ENCODE measurements around the gene CALML3.

Gene CALML3

GRCh38 chr10:5503477-5503835 lies 21.3 kb upstream of the CALML3 start:
- Histone ChIP-seq H3K23ac (ENCODE audit: low read length in 2 of 2) (no peak overlapping the region), H2AK5ac (ENCODE audit: low read length, severe bottlenecking) (no peak overlapping the region), H3K27ac (ENCODE audit: low read length, poor library complexity, severe bottlenecking) (no peak overlapping the region), H3K14ac (ENCODE audit: low read length in 2 of 2) (peak overlapping the region in 1 of 2 experiments; percentile 3), H3K4me2 (ENCODE audit: low read length, poor library complexity, severe bottlenecking) (no peak overlapping the region), H2BK5ac (ENCODE audit: low read depth, low read length, poor library complexity, severe bottlenecking) (no peak overlapping the region), H4K91ac (ENCODE audit: low read length) (no peak overlapping the region), H3K4me3 (ENCODE audit: insufficient read depth in 1 of 2, low read depth in 1 of 2, low read length in 2 of 2) (no peak overlapping the region), H3K4ac (ENCODE audit: low read depth in 1 of 2, low read length in 2 of 2) (no peak overlapping the region), H3K9me3 (ENCODE audit: control insufficient read depth, low read length) (no peaks in the 10 kb centered on the region), H2BK120ac (ENCODE audit: low read depth, low read length) (no peak overlapping the region), H4K8ac (ENCODE audit: low read length) (no peak overlapping the region), H3K27me3 (ENCODE audit: control insufficient read depth in 1 of 2, insufficient read depth in 1 of 2, low read length in 2 of 2) (peaks cover 49 to 54% of the 10 kb centered on the region in 2 experiments), H2BK15ac (ENCODE audit: low read depth, poor library complexity, severe bottlenecking) (no peak overlapping the region), H3K36me3 (ENCODE audit: control insufficient read depth in 1 of 2, insufficient read depth in 2 of 2, low read depth in 1 of 2, low read length in 2 of 2) (peaks cover 0 to 3% of the 10 kb centered on the region in 2 experiments), H3K4me1 (ENCODE audit: control insufficient read depth, insufficient read depth, low read depth, low read length) (peaks cover 5% of the 10 kb centered on the region), H3K79me1 (replicated peaks; ENCODE audit: low read length, poor library complexity, severe bottlenecking) (no peaks in the 10 kb centered on the region), H2BK12ac (ENCODE audit: low read length in 2 of 2) (no peak overlapping the region), H2AFZ (ENCODE audit: low read depth, low read length) (no peak overlapping the region), H3K9ac (ENCODE audit: low read length) (no peak overlapping the region), H3K18ac (ENCODE audit: low read depth in 1 of 2, low read length in 2 of 2) (no peak overlapping the region)
- 90% methylated on average over 2 of the region's 3 CpGs for WGBS
- no peak for DNase-seq

DNA sequence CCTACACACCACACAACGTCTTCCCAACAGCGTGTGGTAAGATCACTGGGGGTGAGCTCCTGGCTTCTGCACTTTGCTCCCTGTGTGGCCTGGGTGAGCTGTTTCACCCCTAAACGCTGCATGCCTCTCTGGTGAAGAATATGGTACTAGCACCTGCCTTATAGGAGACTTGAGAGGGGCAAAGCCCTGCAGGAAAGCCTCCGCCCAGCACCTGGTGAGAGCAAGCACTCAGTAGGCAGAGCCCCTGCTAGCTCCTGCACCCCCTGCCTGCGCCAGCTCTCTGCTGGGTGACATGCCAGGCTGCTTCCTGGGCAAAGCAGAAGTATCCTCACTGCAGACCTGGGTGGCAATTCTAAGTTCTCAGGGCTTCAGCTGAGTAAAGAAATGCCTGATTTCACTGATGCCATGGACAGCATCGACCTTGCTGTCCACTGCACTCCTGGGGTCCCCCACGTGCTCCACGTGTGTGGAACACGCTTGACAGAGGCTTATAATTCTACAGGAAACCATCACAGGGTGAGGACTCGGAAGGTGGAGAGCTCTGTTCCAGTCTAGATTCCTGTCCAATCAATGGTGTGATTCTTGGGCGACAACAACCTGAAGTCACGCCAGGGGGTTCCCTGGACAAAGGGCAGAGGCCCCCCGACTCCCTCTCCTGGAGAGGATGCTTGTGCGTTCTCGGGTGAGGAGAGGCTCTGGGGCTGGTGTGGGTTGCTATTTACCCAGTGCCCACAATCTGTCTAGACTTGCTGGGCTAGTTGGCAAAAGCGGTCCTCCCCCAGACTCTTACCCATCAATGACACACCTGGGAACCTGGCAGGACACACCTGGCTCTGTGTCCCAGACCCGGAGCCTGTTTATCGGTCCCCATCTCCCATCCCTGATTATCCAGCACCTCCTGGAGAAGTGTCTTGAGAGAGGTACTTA lies 20.4 kb upstream of the CALML3 start:
- 80% methylated on average over 15 of the region's 18 CpGs for WGBS
- no peak overlapping the region for H2BK15ac ChIP-seq (ENCODE audit: low read depth, poor library complexity, severe bottlenecking)

DNA sequence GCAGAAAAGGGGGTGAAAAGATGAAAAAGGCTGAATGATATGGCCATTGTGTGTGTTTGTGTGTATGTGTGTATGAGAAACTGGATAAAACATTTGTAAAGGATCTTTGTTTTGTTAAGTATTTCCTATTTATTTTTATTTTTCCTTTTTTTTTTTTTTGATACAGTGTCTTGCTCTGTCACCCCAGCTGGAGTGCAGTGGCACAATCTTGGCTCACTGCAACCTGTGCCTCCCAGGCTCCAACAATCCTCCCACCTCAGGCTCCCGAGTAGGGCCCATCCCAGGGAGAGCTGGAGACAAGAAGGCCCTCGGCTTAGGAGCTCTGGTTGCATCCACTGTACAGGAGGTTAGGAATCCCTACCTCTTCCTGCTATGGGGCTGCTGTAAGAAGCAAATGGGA lies 18.5 kb upstream of the CALML3 start:
- Histone ChIP-seq H3K4me1 (ENCODE audit: control insufficient read depth, insufficient read depth, low read depth, low read length) (peaks cover 5% of the 10 kb centered on the region), H4K91ac (ENCODE audit: low read length) (no peak overlapping the region), H4K8ac (ENCODE audit: low read length) (no peak overlapping the region), H3K79me1 (replicated peaks; ENCODE audit: low read length, poor library complexity, severe bottlenecking) (no peaks in the 10 kb centered on the region), H2BK12ac (ENCODE audit: low read length in 2 of 2) (no peak overlapping the region), H3K14ac (ENCODE audit: low read length in 2 of 2) (no peak overlapping the region), H3K9me3 (ENCODE audit: control insufficient read depth, low read length) (no peaks in the 10 kb centered on the region), H2AFZ (ENCODE audit: low read depth, low read length) (no peak overlapping the region), H2AK5ac (ENCODE audit: low read length, severe bottlenecking) (no peak overlapping the region), H3K9ac (ENCODE audit: low read length) (no peak overlapping the region), H2BK5ac (ENCODE audit: low read depth, low read length, poor library complexity, severe bottlenecking) (no peak overlapping the region), H3K23ac (ENCODE audit: low read length in 2 of 2) (no peak overlapping the region), H3K27ac (ENCODE audit: low read length, poor library complexity, severe bottlenecking) (no peak overlapping the region), H3K4ac (ENCODE audit: low read depth in 1 of 2, low read length in 2 of 2) (no peak overlapping the region), H2BK120ac (ENCODE audit: low read depth, low read length) (no peak overlapping the region), H2BK15ac (ENCODE audit: low read depth, poor library complexity, severe bottlenecking) (no peak overlapping the region), H3K18ac (ENCODE audit: low read depth in 1 of 2, low read length in 2 of 2) (no peak overlapping the region), H3K27me3 (ENCODE audit: control insufficient read depth in 1 of 2, insufficient read depth in 1 of 2, low read length in 2 of 2) (peaks cover 30 to 37% of the 10 kb centered on the region in 2 experiments), H3K4me2 (ENCODE audit: low read length, poor library complexity, severe bottlenecking) (no peak overlapping the region), H3K36me3 (ENCODE audit: control insufficient read depth in 1 of 2, insufficient read depth in 2 of 2, low read depth in 1 of 2, low read length in 2 of 2) (peaks cover 0 to 3% of the 10 kb centered on the region in 2 experiments), H3K4me3 (ENCODE audit: insufficient read depth in 1 of 2, low read depth in 1 of 2, low read length in 2 of 2) (no peak overlapping the region)
- DNase-seq, result no peak
- 80% methylated on average over 1 of the region's 2 CpGs for WGBS

More for the DNA sequence above, 20.4 kb upstream of the CALML3 start:
- Histone ChIP-seq H3K9me3 (ENCODE audit: control insufficient read depth, low read length) (no peaks in the 10 kb centered on the region), H2BK120ac (ENCODE audit: low read depth, low read length) (no peak overlapping the region), H3K14ac (ENCODE audit: low read length in 2 of 2) (no peak overlapping the region), H3K9ac (ENCODE audit: low read length) (no peak overlapping the region), H3K23ac (ENCODE audit: low read length in 2 of 2) (no peak overlapping the region), H2BK12ac (ENCODE audit: low read length in 2 of 2) (no peak overlapping the region), H3K27me3 (ENCODE audit: control insufficient read depth in 1 of 2, insufficient read depth in 1 of 2, low read length in 2 of 2) (peaks cover 48 to 54% of the 10 kb centered on the region in 2 experiments), H2AK5ac (ENCODE audit: low read length, severe bottlenecking) (no peak overlapping the region), H3K4me2 (ENCODE audit: low read length, poor library complexity, severe bottlenecking) (no peak overlapping the region), H2AFZ (ENCODE audit: low read depth, low read length) (no peak overlapping the region), H4K8ac (ENCODE audit: low read length) (no peak overlapping the region), H4K91ac (ENCODE audit: low read length) (peak overlapping the region; percentile 18), H3K4me3 (ENCODE audit: insufficient read depth in 1 of 2, low read depth in 1 of 2, low read length in 2 of 2) (no peak overlapping the region), H3K36me3 (ENCODE audit: control insufficient read depth in 1 of 2, insufficient read depth in 2 of 2, low read depth in 1 of 2, low read length in 2 of 2) (peaks cover 0 to 3% of the 10 kb centered on the region in 2 experiments), H3K27ac (ENCODE audit: low read length, poor library complexity, severe bottlenecking) (no peak overlapping the region), H3K79me1 (replicated peaks; ENCODE audit: low read length, poor library complexity, severe bottlenecking) (no peaks in the 10 kb centered on the region), H2BK5ac (ENCODE audit: low read depth, low read length, poor library complexity, severe bottlenecking) (no peak overlapping the region), H3K4me1 (ENCODE audit: control insufficient read depth, insufficient read depth, low read depth, low read length) (peaks cover 5% of the 10 kb centered on the region), H3K18ac (ENCODE audit: low read depth in 1 of 2, low read length in 2 of 2) (no peak overlapping the region), H3K4ac (ENCODE audit: low read depth in 1 of 2, low read length in 2 of 2) (no peak overlapping the region)
- DNase-seq, result no peak

DNA sequence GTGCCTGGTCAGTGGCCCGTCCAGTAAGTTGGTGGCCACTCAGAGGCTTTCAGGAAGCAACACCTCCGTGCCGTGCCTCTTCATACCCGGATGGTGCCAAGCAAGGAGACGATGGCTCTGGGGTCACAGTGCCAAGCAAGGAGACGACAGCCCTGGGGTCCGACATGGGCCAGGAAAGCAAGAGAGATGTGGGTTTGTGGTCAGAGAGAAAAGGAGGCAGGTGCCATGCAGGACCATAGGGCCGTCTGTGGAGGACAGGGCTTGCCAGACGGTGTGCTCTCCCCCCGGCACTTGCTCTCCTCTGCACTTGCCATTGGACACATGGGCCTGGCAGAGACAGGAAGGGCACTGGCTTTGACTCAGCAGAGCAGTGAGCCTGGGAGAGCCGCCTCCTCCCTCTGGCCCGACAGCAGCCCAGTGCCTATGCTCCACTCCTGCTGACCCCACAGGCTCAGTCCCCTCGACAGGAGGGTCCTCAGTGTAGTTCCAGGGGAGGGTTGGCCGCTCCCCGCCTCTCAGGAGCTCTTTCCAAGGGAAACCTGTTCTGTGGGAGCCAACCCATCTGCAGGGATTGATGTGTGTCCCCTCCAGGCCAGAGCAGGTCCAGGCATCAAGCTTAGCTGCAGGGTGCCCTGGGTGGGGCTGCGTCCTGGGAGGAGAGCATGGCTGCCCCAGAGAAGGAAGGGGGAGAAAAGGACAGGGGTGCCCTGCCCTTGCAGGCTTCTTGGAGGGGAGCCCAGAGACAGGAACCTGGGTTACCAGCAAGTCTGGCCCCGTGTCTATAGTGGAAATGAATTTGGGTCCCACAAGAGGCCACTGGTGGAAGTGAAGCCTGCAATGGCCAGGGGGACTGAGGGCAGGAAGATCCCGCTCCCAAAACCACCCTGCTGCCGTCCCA lies 17.8 kb upstream of the CALML3 start:
- Histone ChIP-seq H2BK12ac (ENCODE audit: low read length in 2 of 2) (peak overlapping the region in 1 of 2 experiments; percentile 9), H2AFZ (ENCODE audit: low read depth, low read length) (no peak overlapping the region), H2BK120ac (ENCODE audit: low read depth, low read length) (no peak overlapping the region), H3K23ac (ENCODE audit: low read length in 2 of 2) (no peak overlapping the region), H3K4me2 (ENCODE audit: low read length, poor library complexity, severe bottlenecking) (no peak overlapping the region), H3K79me1 (replicated peaks; ENCODE audit: low read length, poor library complexity, severe bottlenecking) (no peaks in the 10 kb centered on the region), H3K27ac (ENCODE audit: low read length, poor library complexity, severe bottlenecking) (no peak overlapping the region), H3K4ac (ENCODE audit: low read depth in 1 of 2, low read length in 2 of 2) (no peak overlapping the region), H4K91ac (ENCODE audit: low read length) (no peak overlapping the region), H3K14ac (ENCODE audit: low read length in 2 of 2) (peak overlapping the region in 1 of 2 experiments; percentile 76), H3K27me3 (ENCODE audit: control insufficient read depth in 1 of 2, insufficient read depth in 1 of 2, low read length in 2 of 2) (peaks cover 30 to 36% of the 10 kb centered on the region in 2 experiments), H4K8ac (ENCODE audit: low read length) (no peak overlapping the region), H3K18ac (ENCODE audit: low read depth in 1 of 2, low read length in 2 of 2) (no peak overlapping the region), H2BK5ac (ENCODE audit: low read depth, low read length, poor library complexity, severe bottlenecking) (no peak overlapping the region), H3K36me3 (ENCODE audit: control insufficient read depth in 1 of 2, insufficient read depth in 2 of 2, low read depth in 1 of 2, low read length in 2 of 2) (peaks cover 0 to 3% of the 10 kb centered on the region in 2 experiments), H2BK15ac (ENCODE audit: low read depth, poor library complexity, severe bottlenecking) (no peak overlapping the region), H3K4me3 (ENCODE audit: insufficient read depth in 1 of 2, low read depth in 1 of 2, low read length in 2 of 2) (no peak overlapping the region), H3K9me3 (ENCODE audit: control insufficient read depth, low read length) (no peaks in the 10 kb centered on the region), H2AK5ac (ENCODE audit: low read length, severe bottlenecking) (no peak overlapping the region), H3K9ac (ENCODE audit: low read length) (no peak overlapping the region), H3K4me1 (ENCODE audit: control insufficient read depth, insufficient read depth, low read depth, low read length) (peaks cover 5% of the 10 kb centered on the region)
- 85% methylated on average over 19 of the region's 19 CpGs for WGBS
- no peak for DNase-seq

Data from mesenchymal stem cell (in vitro differentiated cells and primary cell).